Measurements from ENCODE around the gene NCKAP5.
"Not testable (repeated sequence)": the region's sequence is repeated elsewhere in the genome, so short reads cannot be mapped to it uniquely, and the experiment has no call there.

NCKAP5 gene

GRCh38 chr2:133470446-133470845 is 97.8 kb downstream of the NCKAP5 start:
- not testable (repeated sequence) for H3K4me3 ChIP-seq (ENCODE audit: insufficient read depth in 1 of 2, low read depth in 1 of 2, low read length in 2 of 2); H3K27me3 ChIP-seq (ENCODE audit: control insufficient read depth in 1 of 2, insufficient read depth in 1 of 2, low read length in 2 of 2); H3K9ac ChIP-seq (ENCODE audit: low read length); H3K79me1 ChIP-seq (replicated peaks; ENCODE audit: low read length, poor library complexity, severe bottlenecking); H2BK120ac ChIP-seq (ENCODE audit: low read depth, low read length); H3K9me3 ChIP-seq (ENCODE audit: control insufficient read depth, low read length); H2AK5ac ChIP-seq (ENCODE audit: low read length, severe bottlenecking); DNase-seq; H2BK15ac ChIP-seq (ENCODE audit: low read depth, poor library complexity, severe bottlenecking); H2BK12ac ChIP-seq (ENCODE audit: low read length in 2 of 2); H3K27ac ChIP-seq (ENCODE audit: low read length, poor library complexity, severe bottlenecking); H3K36me3 ChIP-seq (ENCODE audit: control insufficient read depth in 1 of 2, insufficient read depth in 2 of 2, low read depth in 1 of 2, low read length in 2 of 2); H3K23ac ChIP-seq (ENCODE audit: low read length in 2 of 2); H2AFZ ChIP-seq (ENCODE audit: low read depth, low read length); H3K4me1 ChIP-seq (ENCODE audit: control insufficient read depth, insufficient read depth, low read depth, low read length); H3K4me2 ChIP-seq (ENCODE audit: low read length, poor library complexity, severe bottlenecking); H4K91ac ChIP-seq (ENCODE audit: low read length); H3K18ac ChIP-seq (ENCODE audit: low read depth in 1 of 2, low read length in 2 of 2); H3K14ac ChIP-seq (ENCODE audit: low read length in 2 of 2); H3K4ac ChIP-seq (ENCODE audit: low read depth in 1 of 2, low read length in 2 of 2); H2BK5ac ChIP-seq (ENCODE audit: low read depth, low read length, poor library complexity, severe bottlenecking); H4K8ac ChIP-seq (ENCODE audit: low read length)
- WGBS: 62% methylated on average over 13 of the region's 13 CpGs

- H2AK5ac ChIP-seq (ENCODE audit: low read length, severe bottlenecking): no peak overlapping the region
- H2BK12ac ChIP-seq (ENCODE audit: low read length in 2 of 2): no peak overlapping the region
- H2BK120ac ChIP-seq (ENCODE audit: low read depth, low read length): no peak overlapping the region
- no peaks in the 10 kb centered on the region for H3K9me3 ChIP-seq (ENCODE audit: control insufficient read depth, low read length)
- no peak overlapping the region for H4K91ac ChIP-seq (ENCODE audit: low read length)
- no peak overlapping the region for H2AFZ ChIP-seq (ENCODE audit: low read depth, low read length)
- no peak overlapping the region for H3K18ac ChIP-seq (ENCODE audit: low read depth in 1 of 2, low read length in 2 of 2)
- WGBS: 77% methylated on average over 6 of the region's 6 CpGs
- H2BK5ac ChIP-seq (ENCODE audit: low read depth, low read length, poor library complexity, severe bottlenecking): no peak overlapping the region
- no peak overlapping the region for H3K27ac ChIP-seq (ENCODE audit: low read length, poor library complexity, severe bottlenecking)
- H3K14ac ChIP-seq (ENCODE audit: low read length in 2 of 2): no peak overlapping the region
- no peak overlapping the region for H3K4me2 ChIP-seq (ENCODE audit: low read length, poor library complexity, severe bottlenecking)
- H3K9ac ChIP-seq (ENCODE audit: low read length): no peak overlapping the region
- no peaks in the 10 kb centered on the region for H3K4me1 ChIP-seq (ENCODE audit: control insufficient read depth, insufficient read depth, low read depth, low read length)
- no peak overlapping the region for H3K23ac ChIP-seq (ENCODE audit: low read length in 2 of 2)
- no peaks in the 10 kb centered on the region for H3K27me3 ChIP-seq (ENCODE audit: control insufficient read depth in 1 of 2, insufficient read depth in 1 of 2, low read length in 2 of 2)
- no peaks in the 10 kb centered on the region for H3K36me3 ChIP-seq (ENCODE audit: control insufficient read depth in 1 of 2, insufficient read depth in 2 of 2, low read depth in 1 of 2, low read length in 2 of 2)
- H3K4me3 ChIP-seq (ENCODE audit: insufficient read depth in 1 of 2, low read depth in 1 of 2, low read length in 2 of 2): no peak overlapping the region
- no peak overlapping the region for H2BK15ac ChIP-seq (ENCODE audit: low read depth, poor library complexity, severe bottlenecking)
- H3K79me1 ChIP-seq (replicated peaks; ENCODE audit: low read length, poor library complexity, severe bottlenecking): no peaks in the 10 kb centered on the region
- H3K4ac ChIP-seq (ENCODE audit: low read depth in 1 of 2, low read length in 2 of 2): no peak overlapping the region
- no peak for DNase-seq
- H4K8ac ChIP-seq (ENCODE audit: low read length): no peak overlapping the region
Observed at GRCh38 chr2:133462811-133463210, 105.5 kb downstream of the NCKAP5 start.

- no peak overlapping the region for H3K9ac ChIP-seq (ENCODE audit: low read length)
Observed at GRCh38 chr2:133461484-133461883, 106.8 kb downstream of the NCKAP5 start.

GRCh38 chr2:133459590-133459989 is 108.7 kb downstream of the NCKAP5 start:
- Histone ChIP-seq H4K91ac (ENCODE audit: low read length) (no peak overlapping the region), H3K4me3 (ENCODE audit: insufficient read depth in 1 of 2, low read depth in 1 of 2, low read length in 2 of 2) (no peak overlapping the region), H3K23ac (ENCODE audit: low read length in 2 of 2) (no peak overlapping the region), H2BK120ac (ENCODE audit: low read depth, low read length) (no peak overlapping the region), H4K8ac (ENCODE audit: low read length) (no peak overlapping the region), H3K4ac (ENCODE audit: low read depth in 1 of 2, low read length in 2 of 2) (no peak overlapping the region), H3K14ac (ENCODE audit: low read length in 2 of 2) (no peak overlapping the region), H3K36me3 (ENCODE audit: control insufficient read depth in 1 of 2, insufficient read depth in 2 of 2, low read depth in 1 of 2, low read length in 2 of 2) (no peaks in the 10 kb centered on the region), H3K79me1 (replicated peaks; ENCODE audit: low read length, poor library complexity, severe bottlenecking) (no peaks in the 10 kb centered on the region), H3K9me3 (ENCODE audit: control insufficient read depth, low read length) (no peaks in the 10 kb centered on the region), H2AFZ (ENCODE audit: low read depth, low read length) (no peak overlapping the region), H2BK5ac (ENCODE audit: low read depth, low read length, poor library complexity, severe bottlenecking) (no peak overlapping the region), H2BK12ac (ENCODE audit: low read length in 2 of 2) (no peak overlapping the region), H3K27me3 (ENCODE audit: control insufficient read depth in 1 of 2, insufficient read depth in 1 of 2, low read length in 2 of 2) (no peaks in the 10 kb centered on the region), H3K27ac (ENCODE audit: low read length, poor library complexity, severe bottlenecking) (no peak overlapping the region), H3K18ac (ENCODE audit: low read depth in 1 of 2, low read length in 2 of 2) (no peak overlapping the region), H2BK15ac (ENCODE audit: low read depth, poor library complexity, severe bottlenecking) (no peak overlapping the region), H3K9ac (ENCODE audit: low read length) (no peak overlapping the region), H3K4me2 (ENCODE audit: low read length, poor library complexity, severe bottlenecking) (no peak overlapping the region), H3K4me1 (ENCODE audit: control insufficient read depth, insufficient read depth, low read depth, low read length) (no peaks in the 10 kb centered on the region), H2AK5ac (ENCODE audit: low read length, severe bottlenecking) (no peak overlapping the region)
- DNase-seq: no peak
- 100% methylated on average over 1 of the region's 3 CpGs for WGBS

More at GRCh38 chr2:133461484-133461883, 106.8 kb downstream of the NCKAP5 start:
- no peaks in the 10 kb centered on the region for H3K4me1 ChIP-seq (ENCODE audit: control insufficient read depth, insufficient read depth, low read depth, low read length)
- H2BK120ac ChIP-seq (ENCODE audit: low read depth, low read length): no peak overlapping the region
- no peak overlapping the region for H4K8ac ChIP-seq (ENCODE audit: low read length)
- no peak overlapping the region for H2AK5ac ChIP-seq (ENCODE audit: low read length, severe bottlenecking)
- H2BK15ac ChIP-seq (ENCODE audit: low read depth, poor library complexity, severe bottlenecking): no peak overlapping the region
- H3K18ac ChIP-seq (ENCODE audit: low read depth in 1 of 2, low read length in 2 of 2): no peak overlapping the region
- H4K91ac ChIP-seq (ENCODE audit: low read length): no peak overlapping the region
- no peaks in the 10 kb centered on the region for H3K9me3 ChIP-seq (ENCODE audit: control insufficient read depth, low read length)
- WGBS: 41% methylated on average over 3 of the region's 4 CpGs
- H3K27me3 ChIP-seq (ENCODE audit: control insufficient read depth in 1 of 2, insufficient read depth in 1 of 2, low read length in 2 of 2): no peaks in the 10 kb centered on the region
- no peak overlapping the region for H3K4me3 ChIP-seq (ENCODE audit: insufficient read depth in 1 of 2, low read depth in 1 of 2, low read length in 2 of 2)
- H3K4me2 ChIP-seq (ENCODE audit: low read length, poor library complexity, severe bottlenecking): no peak overlapping the region
- no peaks in the 10 kb centered on the region for H3K36me3 ChIP-seq (ENCODE audit: control insufficient read depth in 1 of 2, insufficient read depth in 2 of 2, low read depth in 1 of 2, low read length in 2 of 2)
- no peak overlapping the region for H3K27ac ChIP-seq (ENCODE audit: low read length, poor library complexity, severe bottlenecking)
- DNase-seq: no peak
- no peaks in the 10 kb centered on the region for H3K79me1 ChIP-seq (replicated peaks; ENCODE audit: low read length, poor library complexity, severe bottlenecking)
- H3K23ac ChIP-seq (ENCODE audit: low read length in 2 of 2): no peak overlapping the region
- H3K14ac ChIP-seq (ENCODE audit: low read length in 2 of 2): no peak overlapping the region
- H2BK12ac ChIP-seq (ENCODE audit: low read length in 2 of 2): no peak overlapping the region
- H2AFZ ChIP-seq (ENCODE audit: low read depth, low read length): no peak overlapping the region
- H2BK5ac ChIP-seq (ENCODE audit: low read depth, low read length, poor library complexity, severe bottlenecking): no peak overlapping the region
- no peak overlapping the region for H3K4ac ChIP-seq (ENCODE audit: low read depth in 1 of 2, low read length in 2 of 2)
